ENCODE data around the gene APOF.
"Not testable (repeated sequence)": the region's sequence is repeated elsewhere in the genome, so short reads cannot be mapped to it uniquely, and the experiment has no call there.

The APOF gene

DNA sequence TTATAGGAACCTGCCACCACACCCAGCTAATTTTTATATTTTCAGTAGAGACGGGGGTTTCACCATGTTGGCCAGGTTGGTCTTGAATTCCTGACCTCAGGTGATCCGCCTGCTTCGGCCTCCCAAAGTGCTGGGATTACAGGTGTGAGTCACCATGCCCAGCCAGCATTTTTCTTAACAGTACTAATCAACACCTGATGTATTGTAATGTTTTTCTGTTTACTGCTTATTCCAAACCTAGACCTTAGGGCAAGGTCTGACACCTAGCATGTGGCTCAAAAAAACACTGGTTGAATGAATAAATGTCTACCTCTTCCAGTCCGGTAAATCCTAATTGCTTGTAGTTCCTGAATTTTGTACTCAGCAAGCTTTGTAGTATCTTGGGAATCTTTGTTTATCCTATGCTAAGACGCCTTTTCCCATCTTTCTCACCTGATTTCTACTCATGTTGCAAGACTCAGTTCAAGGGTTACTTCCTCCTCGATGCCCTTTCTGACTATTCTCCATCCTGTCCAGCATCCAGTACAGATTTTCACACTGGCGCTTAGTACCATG lies 31.6 kb downstream of the APOF start:
- no peak for DNase-seq

DNA sequence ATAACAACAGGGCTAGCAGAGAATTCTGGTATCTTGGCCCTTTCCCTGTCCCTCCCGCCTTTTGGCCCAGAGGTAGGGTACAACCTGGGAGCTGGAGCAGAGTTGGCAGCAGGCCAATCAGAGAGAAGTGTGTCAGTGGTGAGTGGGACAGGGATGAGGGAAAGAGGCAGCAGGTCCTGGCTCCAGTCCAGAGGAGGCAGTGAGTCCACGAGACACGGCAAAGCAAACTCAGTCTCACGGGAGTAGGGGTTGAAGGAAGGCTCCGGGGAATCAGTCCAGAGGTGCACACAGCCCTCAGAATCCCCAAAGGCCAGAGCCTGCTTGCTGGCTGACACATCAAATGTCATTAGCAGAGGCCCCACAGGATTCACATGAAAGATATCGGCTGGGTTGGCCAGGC lies 36.1 kb downstream of the APOF start:
- no peak for DNase-seq

DNA sequence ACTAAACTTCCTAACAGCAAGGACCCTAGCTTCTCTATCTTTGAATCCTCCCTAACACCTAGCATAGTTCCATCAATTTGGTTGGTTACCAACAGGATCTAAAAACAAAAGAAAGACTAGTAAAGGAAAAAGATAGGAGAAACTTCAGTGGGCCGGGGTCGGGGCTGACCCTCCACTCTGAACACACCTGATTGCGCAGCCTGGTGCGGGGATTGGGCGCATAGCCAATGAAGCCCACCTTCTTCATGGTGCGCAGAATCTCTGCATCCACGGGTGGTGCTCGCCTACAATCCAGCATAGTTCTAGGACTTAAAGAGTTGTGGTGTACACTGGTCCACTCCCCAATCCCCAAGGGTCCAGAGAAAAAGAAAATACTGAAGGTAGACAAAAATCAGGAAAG lies 36.5 kb downstream of the APOF start:
- DNase-seq, result no peak

DNA sequence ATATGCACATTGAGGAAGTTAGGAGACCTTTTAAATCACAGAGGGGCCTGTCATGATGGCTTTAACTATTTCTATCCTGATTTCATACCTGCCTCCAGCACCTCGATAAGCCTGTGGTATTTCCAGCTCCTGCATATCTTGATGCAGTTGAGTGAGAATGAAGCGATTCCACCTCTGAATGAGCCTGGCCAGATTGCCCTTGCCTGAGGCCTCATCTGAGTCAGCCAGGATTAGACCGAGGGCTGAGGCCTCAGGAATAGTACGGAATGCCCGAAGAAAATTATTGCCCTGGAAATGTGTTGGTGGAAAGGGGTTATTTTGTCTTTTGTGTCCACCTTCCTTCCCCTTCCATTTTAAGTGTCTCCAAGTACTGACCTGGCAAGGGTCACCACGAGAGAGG lies 38.5 kb downstream of the APOF start:
- DNase-seq, result no peak

DNA sequence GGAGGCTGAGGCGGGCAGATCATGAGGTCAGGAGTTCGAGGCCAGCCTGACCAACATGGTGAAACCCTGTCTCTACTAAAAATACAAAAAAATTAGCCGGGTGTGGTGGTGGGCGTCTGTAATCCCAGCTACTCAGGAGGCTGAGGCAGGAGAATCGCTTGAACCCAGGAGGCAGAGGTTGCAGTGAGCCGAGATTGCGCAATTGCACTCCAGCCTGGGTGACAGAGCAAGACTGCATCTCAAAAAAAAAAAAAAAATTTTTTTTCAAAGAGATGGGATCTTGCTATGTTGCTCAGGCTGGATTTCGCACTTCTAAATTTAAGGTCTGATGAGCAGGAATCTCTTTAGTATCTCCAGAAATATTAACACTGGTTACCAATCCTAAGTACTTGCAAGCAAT lies 41.0 kb downstream of the APOF start:
- DNase-seq, result not testable (repeated sequence)

DNA sequence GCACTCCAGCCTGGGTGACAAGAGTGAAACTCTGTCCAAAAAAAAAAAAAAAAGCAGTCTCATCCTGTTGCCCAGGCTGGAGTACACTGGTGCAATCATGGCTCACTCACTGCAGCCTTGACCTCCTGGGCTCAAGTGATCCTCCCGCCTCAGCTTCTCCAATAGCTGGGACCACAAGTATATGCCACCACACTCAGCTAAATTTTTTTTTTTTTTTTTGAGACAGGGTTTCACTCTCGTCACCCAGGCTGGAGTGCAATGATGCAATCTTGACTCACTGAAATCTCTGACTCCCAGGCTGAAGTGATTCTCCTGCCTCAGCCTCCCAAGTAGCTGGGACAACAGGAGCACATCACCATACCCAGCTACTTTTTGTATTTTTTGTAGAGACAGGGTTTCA lies 41.6 kb downstream of the APOF start:
- peak; percentile 92 for DNase-seq

DNA sequence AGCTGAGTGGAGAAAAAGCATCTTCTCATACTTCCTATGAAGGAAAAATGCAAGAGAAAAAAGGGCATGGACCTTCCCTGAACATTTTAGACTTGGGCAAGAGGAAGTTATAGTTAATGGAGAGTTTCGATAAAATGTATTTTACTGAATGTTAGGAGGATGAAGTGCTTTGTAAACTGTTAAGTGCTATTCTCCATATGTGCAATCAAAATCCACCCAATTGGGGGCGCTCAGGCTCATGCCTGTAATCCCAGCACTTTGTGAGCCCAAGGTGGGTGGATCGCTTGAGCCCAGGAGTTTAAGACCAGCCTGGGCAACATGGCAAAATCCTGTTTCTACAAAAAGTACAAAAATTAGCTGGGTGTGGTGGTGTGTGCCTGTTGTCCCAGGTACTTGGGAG lies 45.0 kb downstream of the APOF start:
- DNase-seq, result no peak

DNA sequence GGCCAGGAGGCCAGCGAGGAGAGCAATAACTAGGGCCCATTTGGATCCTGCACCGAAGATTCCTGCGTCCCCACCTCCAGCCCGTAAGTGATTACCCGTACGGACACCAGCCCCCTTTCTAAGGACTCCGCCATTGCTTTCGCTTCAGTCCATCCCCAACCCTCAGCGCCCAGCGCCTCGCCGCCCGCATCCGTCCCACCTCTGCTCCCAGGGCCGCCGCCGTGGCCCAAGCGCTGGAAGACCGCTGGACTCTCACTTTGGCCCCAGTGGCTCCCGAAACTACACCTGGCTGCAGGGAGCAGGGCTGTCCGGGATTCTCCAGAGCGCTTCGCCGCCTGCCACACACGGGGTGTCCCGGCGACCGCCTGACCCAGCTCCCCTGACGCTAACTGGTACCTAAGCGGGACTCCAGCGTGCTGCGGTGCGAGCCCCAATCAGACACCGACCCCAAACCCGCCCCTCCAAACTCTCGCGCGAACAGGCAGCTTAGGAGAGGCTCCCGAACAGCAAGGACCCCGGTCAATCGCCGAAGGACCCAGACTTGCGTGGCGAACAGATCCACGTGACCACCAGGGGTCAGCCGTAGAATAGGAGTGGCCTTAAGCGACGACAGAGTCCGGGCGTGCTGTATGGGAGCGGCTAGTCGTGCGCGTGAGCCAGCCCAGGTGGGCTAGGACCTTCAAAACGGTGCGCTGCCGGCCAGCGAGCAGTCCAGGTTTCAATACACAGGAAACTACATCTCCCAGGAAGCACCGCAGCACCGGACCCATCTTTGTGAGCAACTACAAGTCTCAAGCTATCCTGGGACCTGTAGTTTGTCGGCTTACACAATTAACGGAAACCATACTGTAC lies 46.8 kb downstream of the APOF start, which contains the start of gene CNPY2:
TSS of gene CNPY2 (minus strand) at position 367 of the 852 bp plus-strand sequence. CDS start 771 bp downstream, outside the sequence.
- peak; percentile 95 for DNase-seq

DNA sequence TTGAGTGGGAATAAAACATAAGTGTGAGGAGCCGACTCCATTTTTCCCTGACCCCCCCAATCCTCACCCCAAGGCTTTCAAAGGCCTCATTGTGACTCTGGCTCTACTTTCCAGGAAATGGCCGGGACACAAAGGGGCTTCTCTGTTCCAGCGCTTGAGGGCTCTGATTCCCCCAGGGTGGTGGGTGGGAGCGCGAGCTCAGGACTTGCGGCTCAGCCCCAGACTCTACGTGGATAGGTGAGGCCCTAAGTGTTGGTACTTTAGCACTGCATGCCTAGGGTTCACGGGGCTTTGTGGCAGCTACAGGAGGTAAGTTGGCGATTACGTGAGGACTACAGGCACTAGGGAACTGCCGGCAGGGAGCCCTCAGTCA lies 47.4 kb downstream of the APOF start:
- no peak for DNase-seq

DNA sequence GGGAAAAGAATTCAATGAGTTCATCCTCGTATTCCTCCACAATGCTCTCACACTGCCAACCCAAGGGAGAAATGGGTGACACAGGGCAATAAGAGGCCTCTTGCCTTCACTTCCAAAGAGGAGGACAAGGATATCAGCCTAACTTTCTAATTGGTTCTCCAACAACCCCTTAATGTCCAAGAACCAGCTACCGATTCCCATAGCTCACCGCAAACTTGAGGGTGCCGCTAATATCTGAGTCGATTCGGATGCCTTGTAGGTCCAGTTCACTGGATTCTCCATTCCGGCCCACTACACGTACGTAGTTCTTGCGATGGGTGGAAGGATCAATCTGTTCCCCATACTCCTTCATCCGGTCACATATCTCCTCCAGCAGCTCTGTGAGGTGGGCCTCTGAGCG lies 51.7 kb downstream of the APOF start:
- DNase-seq, result no peak

Measured in MV-4-11 (cell line).